ENCODE results near the gene OR10X1.

OR10X1 gene

DNA sequence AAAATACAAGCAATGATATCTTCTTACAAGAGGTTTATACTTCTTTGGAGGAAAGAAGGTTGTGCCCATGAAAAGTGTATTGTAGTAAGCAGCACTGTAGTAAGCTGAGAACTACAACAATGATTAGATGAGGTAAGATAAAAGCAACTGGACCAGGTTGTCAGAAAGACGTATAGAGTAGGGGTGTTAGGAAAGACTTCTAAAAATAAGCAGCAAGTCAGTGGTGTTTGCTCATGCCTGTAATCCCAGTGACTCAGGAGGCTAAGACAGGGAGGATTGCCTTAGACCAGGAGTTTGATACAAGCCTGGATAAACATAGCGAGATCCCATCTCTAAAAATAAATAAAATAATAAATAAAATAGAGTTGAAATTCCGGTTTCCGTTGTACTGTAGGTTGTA lies 4.3 kb upstream of the OR10X1 start:
- no peak overlapping the region for H3K4me3 ChIP-seq (ENCODE audit: low read length)
- TF ChIP-seq, protein P1, sequence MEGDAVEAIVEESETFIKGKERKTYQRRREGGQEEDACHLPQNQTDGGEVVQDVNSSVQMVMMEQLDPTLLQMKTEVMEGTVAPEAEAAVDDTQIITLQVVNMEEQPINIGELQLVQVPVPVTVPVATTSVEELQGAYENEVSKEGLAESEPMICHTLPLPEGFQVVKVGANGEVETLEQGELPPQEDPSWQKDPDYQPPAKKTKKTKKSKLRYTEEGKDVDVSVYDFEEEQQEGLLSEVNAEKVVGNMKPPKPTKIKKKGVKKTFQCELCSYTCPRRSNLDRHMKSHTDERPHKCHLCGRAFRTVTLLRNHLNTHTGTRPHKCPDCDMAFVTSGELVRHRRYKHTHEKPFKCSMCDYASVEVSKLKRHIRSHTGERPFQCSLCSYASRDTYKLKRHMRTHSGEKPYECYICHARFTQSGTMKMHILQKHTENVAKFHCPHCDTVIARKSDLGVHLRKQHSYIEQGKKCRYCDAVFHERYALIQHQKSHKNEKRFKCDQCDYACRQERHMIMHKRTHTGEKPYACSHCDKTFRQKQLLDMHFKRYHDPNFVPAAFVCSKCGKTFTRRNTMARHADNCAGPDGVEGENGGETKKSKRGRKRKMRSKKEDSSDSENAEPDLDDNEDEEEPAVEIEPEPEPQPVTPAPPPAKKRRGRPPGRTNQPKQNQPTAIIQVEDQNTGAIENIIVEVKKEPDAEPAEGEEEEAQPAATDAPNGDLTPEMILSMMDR (conservative IDR thresholded peaks at IDR 0.05; ENCODE audit: low read length), result no peak
- DNase-seq (ENCODE audit: low read depth), result no peak

DNA sequence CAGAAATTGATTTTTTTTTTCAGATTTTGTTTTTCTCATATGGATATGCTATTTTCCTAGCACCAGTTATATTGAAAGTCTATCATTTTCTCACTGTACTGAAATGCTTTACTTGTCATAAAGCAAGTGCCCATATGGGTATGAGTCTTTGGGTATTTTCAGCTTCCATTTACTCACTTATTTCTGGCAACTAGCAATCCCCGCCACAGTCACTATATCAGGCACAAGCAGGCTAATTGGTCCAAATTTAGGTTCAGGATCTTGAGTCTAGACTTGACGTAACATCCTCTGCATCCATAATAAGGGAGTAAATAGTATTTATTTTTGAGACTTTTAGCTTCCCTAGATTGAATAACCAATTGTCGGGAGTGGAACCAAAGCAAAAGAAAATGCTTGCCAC lies 2.1 kb downstream of the OR10X1 start:
- H3K4me3 ChIP-seq (ENCODE audit: low read length), result no peak overlapping the region
- DNase-seq (ENCODE audit: low read depth), result no peak
- TF ChIP-seq, protein P1 (conservative IDR thresholded peaks at IDR 0.05; ENCODE audit: low read length), result no peak

DNA sequence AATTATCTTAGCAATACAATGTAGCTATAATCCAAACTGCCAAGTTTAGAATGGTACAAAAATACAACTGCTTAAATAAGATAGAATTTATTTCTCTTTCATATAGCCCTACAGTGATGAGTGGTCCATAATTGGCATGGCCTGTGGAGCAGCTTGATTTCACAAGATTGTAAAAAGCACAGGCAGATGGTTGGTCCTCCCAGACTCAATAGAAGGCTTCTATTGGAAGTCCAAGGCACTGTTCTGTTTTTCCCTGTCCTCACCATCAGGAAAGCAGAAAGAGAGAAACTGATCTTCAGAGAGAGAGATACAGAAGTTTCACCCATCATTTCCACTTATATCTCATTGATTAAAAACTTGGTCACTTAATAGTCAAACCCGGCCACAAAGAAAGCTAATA lies 7.5 kb downstream of the OR10X1 start:
- DNase-seq (ENCODE audit: low read depth), result no peak
- H3K4me3 ChIP-seq (ENCODE audit: low read length), result no peak overlapping the region
- TF ChIP-seq, protein P1 (conservative IDR thresholded peaks at IDR 0.05; ENCODE audit: low read length), result no peak

DNA sequence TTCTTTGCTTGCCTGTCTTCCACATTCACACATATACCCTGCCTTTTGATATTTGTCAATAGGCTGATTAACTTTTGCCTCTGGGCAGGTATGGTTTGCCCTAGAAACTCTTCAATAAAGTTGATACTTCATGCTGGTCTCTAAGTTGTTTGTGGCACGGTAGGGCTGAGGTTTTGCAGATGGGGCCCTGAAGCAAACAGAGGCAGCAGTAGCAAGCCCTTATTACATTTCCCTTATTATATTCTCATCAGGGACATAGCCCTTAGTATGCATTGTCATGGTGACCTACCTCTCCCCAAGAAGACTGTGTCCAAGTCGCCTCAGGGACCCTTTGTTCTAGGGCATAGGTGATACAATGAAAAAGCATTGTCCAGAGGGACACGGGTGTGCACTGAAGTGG lies 9.2 kb downstream of the OR10X1 start, which contains the start of gene OR6P1:
Gene OR6P1, minus strand, starts transcription at position 101 of the 400 bp plus-strand sequence. CDS start 6,976 bp downstream, outside the sequence.
- TF ChIP-seq, protein P1 (conservative IDR thresholded peaks at IDR 0.05; ENCODE audit: low read length), result no peak
- no peak within 1 kb of the TSS for H3K4me3 ChIP-seq (ENCODE audit: low read length)
- no peak for DNase-seq (ENCODE audit: low read depth)

DNA sequence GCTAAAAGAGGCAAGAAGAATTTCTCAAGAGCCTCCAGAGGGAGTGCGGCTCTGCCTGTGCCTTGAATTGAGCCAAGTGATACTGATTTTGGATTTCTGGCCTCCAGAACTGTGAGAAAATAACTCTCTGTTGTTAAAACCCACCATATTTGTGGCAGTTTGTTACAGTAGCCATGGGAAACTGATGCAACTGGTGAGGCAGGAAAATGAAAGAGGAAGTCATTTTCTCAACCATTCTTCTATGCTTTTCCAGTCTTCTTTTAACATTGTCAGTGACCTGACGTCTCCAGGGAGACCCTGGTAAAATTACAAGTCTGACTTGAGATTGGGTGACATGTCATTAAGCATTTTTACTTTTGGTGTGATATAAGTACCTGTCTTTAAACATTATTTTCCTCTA lies 15.1 kb downstream of the OR10X1 start:
- no peak for DNase-seq (ENCODE audit: low read depth)
- no peak overlapping the region for H3K4me3 ChIP-seq (ENCODE audit: low read length)
- TF ChIP-seq, protein P1 (conservative IDR thresholded peaks at IDR 0.05; ENCODE audit: low read length), result no peak

DNA sequence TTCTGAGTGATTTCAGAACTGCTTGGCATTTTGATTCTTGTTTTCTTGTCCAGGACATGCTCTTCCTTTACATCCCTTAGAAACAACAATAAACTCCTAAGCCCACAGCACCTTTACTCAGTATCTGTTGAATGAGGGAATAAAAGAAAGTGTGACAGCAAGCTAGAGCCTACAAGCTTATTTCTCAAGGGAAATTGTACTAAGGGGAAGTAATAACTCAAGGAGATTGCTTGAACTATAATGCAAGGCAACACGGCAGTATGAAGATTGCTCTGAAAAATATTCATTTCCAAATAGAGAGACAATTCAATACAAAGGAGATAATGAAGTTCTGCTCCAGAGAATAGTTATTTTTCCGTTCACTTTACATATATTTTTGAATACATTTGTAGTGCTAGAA lies 15.8 kb downstream of the OR10X1 start:
- TF ChIP-seq, protein P1 (conservative IDR thresholded peaks at IDR 0.05; ENCODE audit: low read length), result no peak
- no peak overlapping the region for H3K4me3 ChIP-seq (ENCODE audit: low read length)
- no peak for DNase-seq (ENCODE audit: low read depth)

DNA sequence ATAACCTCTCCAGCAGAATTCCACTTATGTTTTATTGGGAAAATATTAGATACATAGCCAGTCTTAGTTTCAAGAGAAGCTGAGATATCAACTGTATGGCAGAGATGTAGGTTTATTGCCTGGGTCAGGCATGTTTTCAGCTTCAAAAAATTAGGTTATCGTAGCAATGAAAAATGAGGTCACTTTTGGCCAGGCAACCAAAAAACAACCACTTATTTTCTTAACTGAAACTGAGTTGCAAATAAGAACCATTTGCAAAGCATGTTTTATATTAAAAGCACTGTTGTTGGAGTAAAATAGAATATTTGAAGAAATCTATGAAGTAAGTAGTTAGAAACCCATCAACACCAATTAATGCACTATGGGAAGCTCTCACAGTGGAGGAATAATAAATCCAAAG lies 20.0 kb downstream of the OR10X1 start:
- no peak for DNase-seq (ENCODE audit: low read depth)
- TF ChIP-seq, protein P1 (conservative IDR thresholded peaks at IDR 0.05; ENCODE audit: low read length), result no peak
- no peak overlapping the region for H3K4me3 ChIP-seq (ENCODE audit: low read length)
